Glomerular endothelial cell (primary cell): ENCODE results near the gene PBX2. TPM values are rescaled to one million over a fixed set of nuclear protein-coding genes. Genes with fewer than 3 reads are reported as not detected.

ENCODE experiments used
- DNase-seq: peaks from one replicate; pipeline ENCODE4 v3.0.0-alpha.2; 2011; ENCODE audit warnings: low read depth, low spot score; ENCODE audit errors: extremely low read depth
- total RNA-seq: library from RNA; depleted of rRNA; stranded (reverse); fragments of >200 nt; gene quantifications from 2 replicates; pipeline ENCODE4 v1.2.3, GENCODE V29; 2015

PBX2 gene
- total RNA-seq, 1 donor from 2014 or later, result 72.2 TPM

DNA sequence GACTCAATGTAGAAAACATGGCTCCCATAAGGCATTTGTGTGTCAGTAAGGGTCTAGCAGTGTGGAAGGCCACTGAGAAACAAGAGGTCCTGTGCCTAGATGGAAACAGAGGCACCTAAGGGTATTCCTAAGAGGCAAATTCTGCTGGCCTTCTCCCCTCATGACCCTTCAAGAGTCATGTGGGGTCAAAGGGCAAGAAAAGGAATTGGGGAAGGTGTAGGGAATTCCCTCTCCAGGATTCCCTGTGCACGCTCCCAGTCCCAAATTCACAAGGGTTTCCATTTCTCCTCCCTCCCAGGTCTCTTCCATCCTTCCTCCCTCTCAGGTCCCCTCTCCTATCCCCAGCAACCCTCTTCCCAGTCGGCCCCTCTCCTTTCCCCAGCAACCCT is 14.7 kb downstream of the PBX2 start:
- DNase-seq, result no peak

DNA sequence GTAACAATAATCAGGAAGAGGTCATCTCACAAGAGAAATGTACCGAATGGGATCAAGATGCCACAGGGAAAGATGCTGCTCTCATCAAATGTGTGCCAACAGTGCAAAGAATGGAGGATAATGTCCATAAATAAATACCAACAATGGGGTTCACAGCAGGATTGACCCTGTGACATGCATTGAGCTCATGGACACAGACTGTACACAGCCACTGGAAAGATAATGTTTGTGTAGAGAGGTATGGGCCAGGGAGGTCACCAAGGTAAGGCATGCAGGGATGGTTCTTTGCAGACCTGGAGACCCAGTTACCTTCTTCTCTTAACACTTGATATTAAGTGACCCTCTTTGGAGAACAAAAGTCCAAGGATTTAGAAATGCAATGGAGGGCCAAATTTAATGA is 15.6 kb downstream of the PBX2 start:
- no peak for DNase-seq

DNA sequence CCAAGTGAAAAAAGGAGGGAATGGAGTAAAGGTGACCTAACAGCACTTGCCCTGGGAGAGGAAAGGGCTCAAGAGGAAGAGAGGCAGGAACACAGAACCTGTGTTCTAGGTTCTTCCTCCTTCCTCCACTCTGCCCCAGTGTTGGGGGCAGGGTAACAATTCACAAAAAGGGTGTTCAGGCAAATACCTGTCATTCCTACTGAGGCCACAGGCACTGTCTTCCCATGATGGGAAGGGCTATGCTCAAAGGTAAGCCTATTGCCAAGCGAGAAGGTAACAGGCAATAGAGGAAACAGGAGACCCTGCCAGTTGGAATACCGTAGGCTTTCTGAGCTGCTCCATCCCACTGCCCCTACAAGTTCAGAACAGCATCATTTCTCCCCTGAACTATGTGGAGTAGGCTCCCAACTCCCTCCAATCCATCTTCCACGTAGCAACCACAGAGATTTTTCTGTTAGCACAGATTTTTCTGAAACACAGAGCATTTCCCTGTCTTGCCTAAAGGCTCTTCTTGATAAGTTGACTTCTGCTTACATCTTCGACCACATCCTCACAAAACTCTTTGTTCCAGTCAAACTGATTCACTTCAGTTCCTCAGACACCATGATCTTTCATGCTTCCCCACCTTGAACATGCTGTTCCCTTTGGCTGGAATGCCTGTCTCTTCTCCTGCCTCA is 16.8 kb downstream of the PBX2 start:
- DNase-seq, result no peak

DNA sequence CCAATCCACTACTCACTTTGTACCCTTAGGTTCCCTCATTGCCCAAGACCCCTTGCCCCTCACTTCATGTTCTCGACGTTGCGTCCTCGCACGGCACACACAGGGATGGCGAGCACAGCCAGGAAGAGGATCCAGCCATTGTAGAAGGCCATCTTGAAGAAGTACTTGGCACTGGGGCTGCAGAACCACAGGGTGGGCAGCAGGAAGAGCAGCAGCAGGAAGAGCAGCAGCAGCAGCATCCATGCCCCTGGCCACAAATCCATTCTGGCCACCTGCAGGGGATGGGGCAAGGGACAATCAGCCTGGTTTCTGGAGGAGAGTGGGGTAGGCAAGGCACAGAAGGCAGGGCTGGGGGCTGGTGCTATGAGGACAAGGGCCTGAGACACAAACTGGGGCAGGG is 18.8 kb downstream of the PBX2 start:
- DNase-seq, result no peak

DNA sequence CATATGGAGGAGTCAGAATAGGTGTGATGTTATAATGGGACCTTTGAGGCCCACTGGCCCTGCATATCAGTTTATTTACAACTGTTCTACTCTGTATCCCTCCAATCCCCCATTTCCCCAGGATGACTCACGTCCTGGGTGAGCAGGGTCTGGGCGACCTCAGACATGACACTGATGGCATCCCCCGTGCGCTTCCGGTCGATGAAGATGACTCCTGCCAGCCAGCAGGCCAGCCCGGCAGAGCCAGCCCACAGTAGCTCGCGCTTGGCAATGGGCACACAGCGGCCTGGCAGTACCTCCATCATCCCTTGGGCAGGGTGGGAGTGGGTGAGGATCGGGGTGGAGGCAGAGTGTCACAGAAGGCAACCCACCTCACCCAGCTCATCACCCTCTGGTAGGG is 19.7 kb downstream of the PBX2 start:
- no peak for DNase-seq

DNA sequence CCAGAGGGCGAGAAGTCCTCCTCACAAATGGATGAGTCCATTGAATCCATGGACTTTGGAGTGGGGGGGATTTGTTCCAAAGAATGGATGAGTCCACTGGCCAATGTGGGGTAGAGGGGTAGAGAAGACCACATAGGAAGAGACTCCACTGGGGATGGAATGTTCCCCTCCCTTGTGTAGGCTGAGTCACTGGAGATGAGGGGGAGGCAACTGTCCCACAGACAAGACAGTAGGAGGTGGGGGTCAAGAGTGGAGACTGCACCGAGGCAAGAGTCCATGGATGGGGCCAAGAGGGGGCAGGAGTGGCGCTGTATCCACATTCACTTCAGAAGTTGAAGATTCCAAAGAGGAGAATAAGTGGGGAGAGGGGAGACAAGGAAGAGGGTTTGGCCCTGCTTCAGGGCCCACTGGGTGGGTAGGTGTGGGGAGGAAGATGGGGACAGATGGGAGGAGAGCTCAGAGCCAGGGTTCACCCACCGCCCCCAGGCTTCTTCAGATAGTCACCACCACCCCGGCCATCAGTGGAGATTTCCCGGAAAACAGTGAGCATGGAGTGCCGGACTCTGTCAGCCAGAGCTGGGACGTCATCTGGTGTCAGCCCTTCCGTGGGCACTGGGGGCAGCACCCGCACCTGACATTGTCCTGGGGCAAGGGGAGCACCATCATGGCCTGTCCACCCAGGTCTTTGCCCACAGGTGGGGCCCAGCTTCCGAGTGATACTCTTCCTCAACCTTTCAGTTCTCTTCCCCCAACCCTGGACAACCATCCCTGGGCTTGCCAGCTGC is 21.0 kb downstream of the PBX2 start:
- DNase-seq, result no peak

DNA sequence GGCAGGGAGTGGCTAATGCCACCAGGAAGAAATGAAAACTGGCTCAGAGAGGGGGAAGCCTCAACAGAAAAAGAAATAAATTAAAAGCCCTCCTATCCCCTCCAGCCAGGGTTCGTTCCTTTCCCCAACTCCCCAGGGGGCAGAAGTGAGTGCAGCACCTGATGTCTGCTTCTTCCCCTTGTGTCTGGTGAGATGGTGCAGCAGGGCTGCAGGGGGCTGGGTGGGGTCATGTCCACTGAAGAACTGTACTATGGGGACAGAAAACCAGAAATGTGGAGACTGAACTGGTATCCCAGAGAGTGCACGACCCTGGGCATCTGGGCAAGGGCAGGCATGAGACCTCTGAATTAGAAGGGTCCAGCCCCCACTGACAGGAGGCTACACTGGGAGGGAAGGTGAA is 21.7 kb downstream of the PBX2 start:
- no peak for DNase-seq

DNA sequence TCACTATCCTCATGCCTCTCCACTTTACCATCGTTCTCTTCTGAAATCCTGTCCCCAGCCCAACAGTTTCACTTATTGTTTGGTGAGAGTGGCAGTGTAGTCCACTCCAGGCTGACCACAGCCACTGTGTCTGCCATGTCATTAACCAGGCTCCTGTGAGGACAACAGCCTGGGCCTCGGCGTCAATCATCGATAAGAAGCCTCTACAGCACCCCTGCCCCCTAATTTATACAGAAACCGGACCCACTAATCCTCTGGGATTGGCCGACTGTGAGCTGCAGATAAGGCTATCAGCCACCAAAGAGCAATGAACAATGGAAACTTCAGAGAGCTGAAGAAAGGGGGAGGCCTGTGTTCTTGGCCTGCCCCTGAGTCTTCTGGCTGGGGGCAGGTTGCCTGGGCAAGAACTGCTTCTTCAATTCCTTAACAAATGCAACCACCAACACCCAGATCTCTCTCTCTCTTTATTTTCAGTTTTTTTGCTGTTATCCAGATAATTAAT is 22.2 kb downstream of the PBX2 start:
- DNase-seq, result no peak

DNA sequence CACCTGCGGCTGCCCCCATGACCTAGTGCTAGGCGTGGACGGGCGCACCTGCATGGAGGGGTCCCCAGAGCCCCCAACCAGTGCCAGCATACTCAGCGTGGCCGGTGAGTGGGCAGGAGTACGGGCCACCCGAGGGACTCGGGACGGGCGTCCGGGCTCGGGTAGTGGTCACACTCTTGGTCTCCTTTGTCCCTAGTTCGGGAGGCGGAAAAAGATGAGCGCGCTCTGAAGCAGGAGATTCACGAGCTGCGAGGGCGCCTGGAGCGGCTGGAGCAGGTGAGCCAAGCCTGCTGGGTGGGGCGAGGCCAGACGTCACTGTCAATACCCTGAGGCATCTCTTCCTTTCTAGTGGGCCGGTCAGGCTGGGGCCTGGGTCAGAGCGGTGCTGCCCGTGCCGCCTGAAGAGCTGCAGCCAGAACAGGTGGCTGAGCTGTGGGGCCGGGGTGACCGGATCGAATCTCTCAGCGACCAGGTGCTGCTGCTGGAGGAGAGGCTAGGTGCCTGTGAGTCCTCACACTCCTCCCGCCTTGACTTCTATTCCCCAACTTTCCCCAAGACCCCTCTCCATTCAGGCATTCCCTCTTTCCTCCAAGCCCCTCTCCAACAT is 22.7 kb downstream of the PBX2 start:
- no peak for DNase-seq

DNA sequence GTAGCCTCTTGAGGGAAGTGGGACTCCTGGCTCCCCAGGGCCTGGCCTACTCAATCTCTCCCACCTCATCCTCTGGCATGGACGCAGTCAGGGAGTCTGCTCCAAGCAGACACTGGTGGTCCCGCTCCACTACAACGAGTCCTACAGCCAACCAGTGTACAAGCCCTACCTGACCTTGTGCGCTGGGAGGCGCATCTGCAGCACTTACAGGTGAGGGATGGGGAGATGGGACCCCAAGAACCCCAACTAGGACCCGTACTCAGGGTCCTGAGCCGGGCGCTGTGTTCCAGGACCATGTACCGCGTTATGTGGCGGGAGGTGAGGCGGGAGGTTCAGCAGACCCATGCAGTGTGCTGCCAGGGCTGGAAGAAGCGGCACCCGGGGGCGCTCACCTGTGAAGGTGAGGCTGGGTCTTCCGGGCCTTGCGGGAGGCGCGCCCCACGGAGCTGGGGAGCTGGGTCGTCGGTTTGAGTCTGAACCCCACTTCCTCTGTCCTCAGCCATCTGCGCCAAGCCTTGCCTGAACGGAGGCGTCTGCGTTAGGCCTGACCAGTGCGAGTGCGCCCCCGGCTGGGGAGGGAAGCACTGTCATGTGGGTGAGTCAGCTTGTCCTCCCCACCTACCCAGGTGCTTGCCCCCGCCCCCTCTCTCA is 23.5 kb downstream of the PBX2 start:
- DNase-seq, result no peak

DNA sequence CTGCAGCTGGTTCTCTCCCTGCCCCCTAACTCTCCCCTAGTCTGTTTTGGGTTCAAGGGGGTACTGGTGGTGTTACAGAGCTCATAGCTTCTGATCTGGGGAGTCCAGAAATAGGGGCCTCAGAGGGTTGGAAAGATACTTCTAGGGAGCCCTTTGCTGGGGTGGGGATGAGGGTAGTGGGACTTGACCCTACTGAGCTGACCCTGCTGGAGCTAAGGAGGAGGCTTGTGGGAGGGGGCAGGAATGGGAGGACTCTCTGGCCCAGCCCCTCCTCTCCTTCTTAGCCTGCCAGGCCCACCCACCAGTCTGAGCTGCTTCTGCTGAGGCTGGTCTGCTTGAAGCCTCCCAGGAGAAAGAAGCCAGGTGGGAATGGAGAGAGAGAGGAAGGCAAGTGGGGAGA is 25.7 kb downstream of the PBX2 start, which contains the start of gene EGFL8:
Gene EGFL8 (plus strand): TSS at position 301 of the 400 bp plus-strand sequence. CDS start 1,571 bp downstream, outside the sequence.
- DNase-seq, result no peak

DNA sequence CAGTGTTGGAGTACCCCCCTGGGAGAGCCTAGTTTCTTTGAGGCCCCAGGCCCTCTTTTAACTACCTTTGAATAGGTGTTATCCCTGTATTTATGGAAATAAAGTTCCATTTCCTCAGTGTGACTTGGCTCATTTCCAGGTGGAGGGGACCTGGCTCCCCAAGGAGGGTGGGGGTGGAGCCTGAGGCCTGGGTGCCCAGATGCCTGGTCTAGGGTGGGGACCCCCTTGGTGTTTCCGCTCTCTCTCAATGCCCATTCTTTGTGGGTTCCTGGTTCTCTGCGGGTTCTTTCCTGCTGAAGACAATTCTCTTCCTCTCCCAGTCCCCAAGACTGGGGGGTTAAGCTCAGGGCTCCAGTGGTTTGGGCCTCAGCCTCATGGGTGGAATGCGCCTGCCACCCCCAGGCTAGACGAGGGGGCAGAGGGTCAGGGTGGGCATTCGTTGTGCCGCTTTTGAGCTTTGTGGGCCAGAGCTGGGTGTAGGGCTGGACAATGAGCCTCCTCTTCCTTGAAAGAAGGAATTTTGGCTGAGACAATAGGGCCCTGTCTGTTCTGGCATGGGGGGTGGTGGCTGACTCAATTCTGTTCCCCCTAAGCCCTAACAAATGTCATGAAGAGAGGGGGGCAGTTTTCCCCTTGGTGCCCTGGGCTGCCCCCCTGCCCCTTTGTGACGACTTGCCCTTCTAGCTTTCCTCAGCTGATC is 26.3 kb downstream of the PBX2 start:
- no peak for DNase-seq

DNA sequence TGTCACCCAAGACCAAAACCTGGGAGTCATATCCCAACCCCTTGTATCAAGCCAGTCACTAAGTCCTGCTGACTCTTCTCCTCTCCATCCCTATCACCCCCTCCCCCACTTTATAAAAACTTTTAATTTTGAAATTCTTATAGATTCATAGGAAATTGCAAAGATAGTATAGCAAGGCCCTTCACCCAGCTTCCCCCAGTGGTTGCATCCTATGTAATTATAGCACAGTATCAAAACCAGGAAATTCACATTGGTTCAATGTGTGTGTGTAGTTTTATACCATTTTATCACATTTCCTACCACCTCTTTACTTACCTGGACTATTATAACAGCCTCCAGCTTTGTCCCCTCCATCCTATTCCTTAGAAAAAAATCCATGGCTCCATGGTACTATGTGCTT is 31.9 kb downstream of the PBX2 start:
- DNase-seq, result no peak

DNA sequence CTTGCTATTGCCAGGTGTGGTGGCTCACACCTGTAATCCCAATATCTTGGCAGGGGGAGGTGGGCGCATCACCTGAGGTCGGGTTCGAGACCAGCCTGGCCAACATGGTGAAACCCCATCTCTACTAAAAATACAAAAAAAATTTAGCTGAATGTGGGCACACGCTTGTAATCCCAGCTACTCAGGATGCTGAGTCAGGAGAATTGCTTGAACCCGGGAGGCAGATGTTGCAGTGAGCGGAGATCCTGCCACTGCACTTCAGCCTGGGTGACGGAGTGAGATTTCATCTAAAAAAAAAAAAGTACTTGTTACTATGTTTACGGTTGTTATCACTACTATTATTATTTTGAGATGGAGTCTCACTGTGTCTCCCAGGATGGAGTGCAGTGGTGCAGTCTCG is 33.1 kb downstream of the PBX2 start:
- no peak for DNase-seq

DNA sequence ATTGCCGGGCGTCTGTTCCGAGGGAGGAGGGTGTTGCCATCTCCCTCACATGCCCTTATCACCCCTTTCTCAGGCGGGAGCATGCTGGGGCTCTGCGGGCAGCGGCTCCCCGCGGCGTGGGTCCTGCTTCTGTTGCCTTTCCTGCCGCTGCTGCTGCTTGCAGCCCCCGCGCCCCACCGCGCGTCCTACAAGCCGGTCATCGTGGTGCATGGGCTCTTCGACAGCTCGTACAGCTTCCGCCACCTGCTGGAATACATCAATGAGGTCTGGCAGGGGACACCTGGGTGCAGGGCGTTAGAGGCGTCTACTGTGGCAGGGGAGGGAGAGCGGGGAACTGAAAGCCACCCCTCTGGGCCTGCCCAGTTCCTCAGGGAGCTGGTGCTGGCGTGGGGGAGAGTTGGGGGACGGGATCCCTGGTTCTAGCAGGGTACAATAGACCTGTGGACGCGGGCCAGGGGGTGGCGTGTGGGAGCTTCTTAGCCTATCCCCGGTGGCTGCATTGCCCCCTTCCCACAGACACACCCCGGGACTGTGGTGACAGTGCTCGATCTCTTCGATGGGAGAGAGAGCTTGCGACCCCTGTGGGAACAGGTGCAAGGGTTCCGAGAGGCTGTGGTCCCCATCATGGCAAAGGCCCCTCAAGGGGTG is 35.4 kb downstream of the PBX2 start:
- DNase-seq, result no peak

DNA sequence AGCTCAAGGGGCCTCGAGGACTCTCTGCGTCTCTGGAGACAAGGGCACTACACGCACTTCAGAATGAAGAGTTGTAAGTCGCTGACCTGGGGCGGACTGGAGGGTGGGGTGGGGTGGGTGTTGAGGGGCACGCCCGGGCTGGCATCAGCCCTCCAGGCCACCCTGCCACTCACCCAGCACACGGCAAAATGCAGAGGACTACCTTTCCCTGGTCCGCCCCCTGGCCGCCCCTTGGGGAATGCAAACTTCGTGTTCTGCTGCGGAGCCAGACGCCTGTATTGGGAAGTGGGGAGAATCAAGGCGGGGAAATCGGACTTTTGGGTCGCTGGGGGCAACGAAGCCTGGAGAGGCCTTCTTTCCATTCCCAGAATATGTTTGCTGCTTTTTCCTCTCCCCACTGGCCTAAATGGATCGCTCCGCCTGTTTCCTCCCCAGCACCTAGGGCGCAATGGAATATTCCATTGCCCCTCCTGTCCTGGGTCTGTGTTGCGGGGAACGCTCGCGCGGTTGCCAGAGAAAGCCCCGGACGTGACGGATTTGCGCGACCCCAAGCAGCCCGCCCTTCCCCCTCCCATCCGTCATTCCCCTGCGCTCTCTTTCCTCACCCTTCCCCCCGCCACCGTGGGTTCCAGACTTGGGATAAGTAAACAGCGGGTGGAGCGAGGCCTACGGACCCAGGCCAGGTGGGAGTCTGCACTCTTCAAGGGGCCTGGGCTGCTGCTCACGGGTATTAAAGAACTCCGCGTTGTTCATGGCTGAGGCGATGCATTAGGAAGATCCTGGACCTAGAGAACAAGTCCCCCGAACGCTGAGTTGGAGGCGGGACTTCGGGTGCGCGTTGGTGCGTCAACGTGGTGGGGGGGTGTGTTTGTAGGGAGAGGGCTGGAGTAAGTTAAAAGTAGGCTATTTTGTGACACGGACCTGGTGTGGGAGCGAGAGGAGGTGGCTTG is 36.2 kb downstream of the PBX2 start, which contains the start of gene PPT2:
Gene PPT2 (plus strand): TSS at position 578 of the 950 bp plus-strand sequence. CDS start 454 bp downstream, outside the sequence.
- DNase-seq, result peak; percentile 72

DNA sequence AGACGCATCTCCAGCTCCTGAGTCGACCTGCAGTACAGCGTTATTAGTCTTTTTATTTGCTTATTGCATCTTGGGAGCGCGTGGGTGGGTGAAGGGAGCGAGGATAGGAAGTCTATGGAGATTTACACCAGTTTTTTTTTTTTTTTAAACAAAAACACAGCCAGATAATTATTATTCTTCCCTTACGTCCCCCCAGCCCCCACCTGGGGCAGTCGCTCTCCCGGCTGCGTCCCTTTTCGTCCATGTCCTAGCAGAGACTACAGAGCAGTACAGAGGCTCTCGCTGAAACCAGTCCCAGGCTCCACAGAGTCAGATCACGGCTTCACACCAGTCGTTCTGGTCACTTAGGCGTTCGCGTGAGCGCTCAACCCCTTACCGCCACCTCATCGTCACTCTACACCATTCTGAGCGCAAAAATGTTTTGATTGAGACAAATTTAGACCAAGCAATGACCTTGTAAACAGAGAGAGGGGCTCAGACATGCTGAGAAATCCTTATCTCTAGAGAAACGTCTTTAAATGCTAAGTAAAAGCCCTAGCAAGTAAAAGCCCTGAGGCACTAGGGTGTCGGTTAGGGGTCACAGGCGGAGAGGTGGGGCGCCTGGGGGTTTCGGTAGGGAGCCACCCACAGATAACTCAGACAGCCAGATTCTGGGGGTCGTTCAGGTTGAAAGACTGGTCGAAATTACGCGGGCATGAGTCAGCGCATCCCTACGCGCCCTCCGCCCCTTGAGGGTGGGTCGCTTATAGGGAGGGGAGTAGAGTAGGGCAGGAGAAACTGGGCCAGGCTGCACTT is 37.0 kb downstream of the PBX2 start:
- DNase-seq, result no peak
